Liver (tissue), 9 donors: Measurements from ENCODE around the gene VWA2. TPM values are rescaled to one million over a fixed set of nuclear protein-coding genes. Genes with fewer than 3 reads are reported as not detected.

Experiments used
- DNase-seq: peaks from one replicate; pipeline ENCODE4 v3.0.0-alpha.2; 2017; ENCODE audit warnings: low spot score
- H3K27ac ChIP-seq, 2 donors: one replicate each; pipeline ENCODE4 v1.7.0; 2013; ENCODE audit warnings: inconsistent platforms in 2 of 2, low read length in 2 of 2, control low read depth in 1 of 2, low read depth in 1 of 2, mild to moderate bottlenecking in 1 of 2
- H3K27me3 ChIP-seq, 4 donors: one replicate each; pipeline versions ENCODE4 v1.6.1 to v1.7.0; 2013; ENCODE audit warnings: low read length in 3 of 4, inconsistent platforms in 1 of 4, mild to moderate bottlenecking in 1 of 4, moderate library complexity in 1 of 4; ENCODE audit not compliant: control insufficient read depth in 4 of 4, insufficient read depth in 4 of 4
- H3K36me3 ChIP-seq, 4 donors: one replicate each; pipeline versions ENCODE4 v1.6.1 to v1.7.0; 2013; ENCODE audit warnings: low read length in 3 of 4, mild to moderate bottlenecking in 3 of 4, low read depth in 1 of 4, moderate library complexity in 1 of 4; ENCODE audit not compliant: control insufficient read depth in 4 of 4, insufficient read depth in 3 of 4
- H3K4me1 ChIP-seq, 4 donors: one replicate each; pipeline versions ENCODE4 v1.6.1 to v1.7.0; 2013; ENCODE audit warnings: low read length in 3 of 4, mild to moderate bottlenecking in 3 of 4, moderate library complexity in 1 of 4; ENCODE audit not compliant: control insufficient read depth in 4 of 4, insufficient read depth in 4 of 4
- H3K4me3 ChIP-seq, 3 donors: one replicate each; pipeline versions ENCODE4 v1.6.1 to v1.7.0; 2013; ENCODE audit warnings: low read length in 3 of 3, control low read depth in 1 of 3, low read depth in 1 of 3, mild to moderate bottlenecking in 1 of 3
- H3K9ac ChIP-seq, 2 donors: one replicate each; pipeline ENCODE4 v1.7.0; 2013; ENCODE audit warnings: low read length in 2 of 2, mild to moderate bottlenecking in 2 of 2, moderate library complexity in 2 of 2, control low read depth in 1 of 2, low read depth in 1 of 2
- H3K9me3 ChIP-seq, 4 donors: one replicate each; pipeline versions ENCODE4 v1.6.1 to v1.7.0; 2013; ENCODE audit warnings: low read length in 3 of 4; ENCODE audit not compliant: control insufficient read depth in 4 of 4
- ATF3 ChIP-seq: IDR thresholded peaks from 2 replicates; pipeline ENCODE4 v1.6.1; 2016; ENCODE audit warnings: antibody characterized with exemption
- CTCF ChIP-seq: fragments of 150-350 bp; IDR thresholded peaks from 2 replicates; pipeline ENCODE4 v1.5.1; 2017; ENCODE audit warnings: improper control_type of control experiment, low read depth, low read length; ENCODE audit not compliant: missing input control
- FOXA1 ChIP-seq: IDR thresholded peaks from 2 replicates; pipeline ENCODE4 v1.6.1; 2016; ENCODE audit warnings: antibody characterized with exemption
- FOXA2 ChIP-seq: IDR thresholded peaks from 2 replicates; pipeline ENCODE4 v1.6.1; 2016; ENCODE audit warnings: antibody characterized with exemption
- GABPA ChIP-seq, 2 donors: IDR thresholded peaks in 1 of 2; conservative IDR thresholded peaks in 1 of 2; 2 replicates each; pipeline ENCODE4 v1.6.1; 2016; ENCODE audit warnings: antibody characterized with exemption in 2 of 2, mild to moderate bottlenecking in 1 of 2, moderate library complexity in 1 of 2
- HNF4A ChIP-seq, 2 donors: conservative IDR thresholded peaks; 2 replicates each; pipeline ENCODE4 v1.6.1; 2016; ENCODE audit warnings: antibody characterized with exemption in 2 of 2, mild to moderate bottlenecking in 2 of 2
- HNF4G ChIP-seq: IDR thresholded peaks from 2 replicates; pipeline ENCODE4 v1.6.1; 2016; ENCODE audit warnings: antibody characterized with exemption
- JUND ChIP-seq, 2 donors: IDR thresholded peaks; 2 replicates each; pipeline ENCODE4 v1.6.1; 2016; ENCODE audit warnings: antibody characterized with exemption in 2 of 2
- NR2F2 ChIP-seq: IDR thresholded peaks from 2 replicates; pipeline ENCODE4 v1.6.1; 2016; ENCODE audit warnings: antibody characterized with exemption
- RAD21 ChIP-seq, 2 donors: IDR thresholded peaks; 2 replicates each; pipeline ENCODE4 v1.6.1; 2016; ENCODE audit warnings: antibody characterized with exemption in 2 of 2, mild to moderate bottlenecking in 2 of 2
- REST ChIP-seq: IDR thresholded peaks from 2 replicates; pipeline ENCODE4 v1.6.1; 2016; ENCODE audit warnings: antibody characterized with exemption, mild to moderate bottlenecking
- RXRA ChIP-seq, 2 donors: IDR thresholded peaks; 2 replicates each; pipeline ENCODE4 v1.6.1; 2017 to 2018; ENCODE audit warnings: antibody characterized with exemption in 2 of 2, mild to moderate bottlenecking in 1 of 2
- SP1 ChIP-seq: IDR thresholded peaks from 2 replicates; pipeline ENCODE4 v1.6.1; 2018; ENCODE audit warnings: antibody characterized with exemption, mild to moderate bottlenecking
- TAF1 ChIP-seq: conservative IDR thresholded peaks from 2 replicates; pipeline ENCODE4 v1.6.1; 2016; ENCODE audit warnings: antibody characterized with exemption, mild to moderate bottlenecking
- YY1 ChIP-seq: IDR thresholded peaks from 2 replicates; pipeline ENCODE4 v1.6.1; 2016; ENCODE audit warnings: antibody characterized with exemption, mild to moderate bottlenecking
- ZBTB33 ChIP-seq: IDR thresholded peaks from 2 replicates; pipeline ENCODE4 v1.6.1; 2016; ENCODE audit warnings: antibody characterized with exemption
- WGBS: extraction: QIAGEN DNeasy Blood & Tissue Kit; methylation state at CpG from one replicate; pipeline ENCODE4 v1.1.7; 2013; 5-methylcytosine and 5-hydroxymethylcytosine counted together
- polyA plus RNA-seq, 2 donors: library from polyadenylated mRNA; stranded (reverse) in 1 of 2; unstranded in 1 of 2; fragments of 200-250 nt in 1 of 2; fragments of >200 nt in 1 of 2; fragmentation: Nextera tagmentation in 1 of 2; extraction: Ambion mirVana in 1 of 2; gene quantifications; one replicate each; pipeline versions ENCODE4 v1.2.1 to v1.2.3, GENCODE V29; 2013 to 2015
- total RNA-seq, 2 donors: library from RNA; depleted of rRNA; stranded (reverse); fragments of >200 nt; gene quantifications; one replicate each; pipeline ENCODE4 v1.2.3, GENCODE V29; 2014
- TF ChIP-seq, protein P1 (sequence below): IDR thresholded peaks from 2 replicates; pipeline ENCODE4 v1.6.1; 2016; ENCODE audit warnings: antibody characterized with exemption
- donor health status: healthy.
- donor health status: healthy.
- donor health status: healthy.
- donor health status: healthy.
- donor health status: healthy.

VWA2 gene
- total and polyA plus RNA-seq, 4 donors, result 0.05 to 0.25 TPM; not detected in 2

- Histone ChIP-seq H3K27ac (no peak overlapping the region), H3K4me1 (no peaks in the 10 kb centered on the region), H3K27me3 (peaks cover 0 to 2% (median 0%) of the 10 kb centered on the region in 4 donors), H3K9me3 (no peaks in the 10 kb centered on the region), H3K36me3 (no peaks in the 10 kb centered on the region), H3K4me3 (no peak overlapping the region), H3K9ac (no peak overlapping the region)
- WGBS, result 97% methylated on average over 2 of the region's 2 CpGs
- TF ChIP-seq HNF4A (conservative IDR thresholded peaks at IDR 0.05) (no peak), ATF3 (no peak), TAF1 (no peak), NR2F2 (no peak), GABPA (IDR thresholded peaks at IDR 0.05 in 1 of 2, conservative IDR thresholded peaks at IDR 0.05 in 1 of 2) (no peak), RXRA (IDR thresholded peaks at IDR 0.05) (no peak), FOXA1 (no peak), SP1 (no peak), CTCF (no peak), YY1 (no peak), REST (no peak), FOXA2 (no peak), HNF4G (no peak)
- no peak for DNase-seq
These were observed 43.5 kb downstream of the VWA2 start for GRCh38 chr10:114282526-114282925.

GRCh38 chr10:114283091-114283490 is 44.0 kb downstream of the VWA2 start:
- WGBS, result 95% methylated on average over 10 of the region's 10 CpGs
- Histone ChIP-seq H3K36me3 (no peaks in the 10 kb centered on the region), H3K9me3 (no peaks in the 10 kb centered on the region), H3K4me1 (no peaks in the 10 kb centered on the region), H3K27ac (no peak overlapping the region), H3K4me3 (no peak overlapping the region), H3K9ac (no peak overlapping the region), H3K27me3 (no peaks in the 10 kb centered on the region)
- DNase-seq, result no peak
- no peak for TF ChIP-seq NR2F2
- TF ChIP-seq SP1, result no peak
- TF ChIP-seq REST, result no peak
- TF ChIP-seq GABPA (IDR thresholded peaks at IDR 0.05 in 1 of 2, conservative IDR thresholded peaks at IDR 0.05 in 1 of 2), result no peak
- TF ChIP-seq CTCF, result no peak
- TF ChIP-seq RAD21 (IDR thresholded peaks at IDR 0.05), result no peak
- TF ChIP-seq JUND (IDR thresholded peaks at IDR 0.05), result no peak
- TF ChIP-seq, protein P1, sequence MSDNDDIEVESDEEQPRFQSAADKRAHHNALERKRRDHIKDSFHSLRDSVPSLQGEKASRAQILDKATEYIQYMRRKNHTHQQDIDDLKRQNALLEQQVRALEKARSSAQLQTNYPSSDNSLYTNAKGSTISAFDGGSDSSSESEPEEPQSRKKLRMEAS, result no peak
- TF ChIP-seq YY1, result no peak
- TF ChIP-seq ZBTB33, result no peak
